GM23338 (cell line): Measurements from ENCODE around the gene BMPR1B.

Experiments
- CREB1 ChIP-seq: fragments of 250-450 bp; sonication (Bioruptor Pico); IDR thresholded peaks from 2 replicates; pipeline ENCODE4 v1.5.0; 2020; ENCODE audit warnings: low read depth, mild to moderate bottlenecking, moderate library complexity
- EZH2 ChIP-seq: fragments of 200-600 bp; sonication (generic); IDR thresholded peaks from one replicate; pipeline ENCODE4 v1.8.0; 2017; ENCODE audit warnings: antibody characterized with exemption, mild to moderate bottlenecking, low read depth; ENCODE audit not compliant: unreplicated experiment
- EZH2phosphoT487 ChIP-seq: fragments of 200-600 bp; sonication (generic); IDR thresholded peaks from one replicate; pipeline ENCODE4 v1.8.1; 2018; ENCODE audit warnings: antibody characterized with exemption; ENCODE audit not compliant: unreplicated experiment
- JUNB ChIP-seq: IDR thresholded peaks from one replicate; pipeline ENCODE4 v1.6.1; 2016; ENCODE audit warnings: antibody characterized with exemption; ENCODE audit not compliant: unreplicated experiment
- NANOG ChIP-seq: IDR thresholded peaks from 2 replicates; pipeline ENCODE4 v1.6.1; 2016; ENCODE audit warnings: antibody characterized with exemption, borderline replicate concordance
- POLR2AphosphoS5 ChIP-seq: IDR thresholded peaks from 2 replicates; pipeline ENCODE4 v1.6.1; 2016; ENCODE audit warnings: antibody characterized with exemption, low read depth
- REST ChIP-seq: IDR thresholded peaks from one replicate; pipeline ENCODE4 v1.6.1; 2018; ENCODE audit warnings: antibody characterized with exemption; ENCODE audit not compliant: unreplicated experiment
- STAT1 ChIP-seq: IDR thresholded peaks from one replicate; pipeline ENCODE4 v1.6.1; 2016; ENCODE audit warnings: antibody characterized with exemption; ENCODE audit not compliant: unreplicated experiment
- ZNF114 ChIP-seq: fragments of 250-450 bp; sonication (Bioruptor Pico); IDR thresholded peaks from 2 replicates; pipeline ENCODE4 v1.5.0; 2020; ENCODE audit warnings: mild to moderate bottlenecking, moderate library complexity
- ZNF331 ChIP-seq: fragments of 250-450 bp; sonication (Bioruptor Pico); IDR thresholded peaks from 2 replicates; pipeline ENCODE4 v1.5.0; 2020; ENCODE audit warnings: low read depth, mild to moderate bottlenecking, moderate library complexity
- TF ChIP-seq, protein P1 (sequence below), 2 experiments: fragments of 200-600 bp in 1 of 2; sonication (generic) in 1 of 2; conservative IDR thresholded peaks; 2 replicates each; pipeline versions ENCODE4 v1.5.1 to v1.6.1; 2016 to 2017; ENCODE audit warnings: antibody characterized with exemption in 2 of 2, low read depth in 2 of 2, mild to moderate bottlenecking in 2 of 2, moderate library complexity in 1 of 2
- TF ChIP-seq, protein P2 (sequence below): IDR thresholded peaks from 2 replicates; pipeline ENCODE4 v1.6.1; 2016; ENCODE audit warnings: antibody characterized with exemption

GRCh38 chr4:94974773-94975172 is 217.0 kb downstream of the BMPR1B start:
- TF ChIP-seq CREB1 (CRISPR knock-in tag): no peak
- TF ChIP-seq, protein P1, sequence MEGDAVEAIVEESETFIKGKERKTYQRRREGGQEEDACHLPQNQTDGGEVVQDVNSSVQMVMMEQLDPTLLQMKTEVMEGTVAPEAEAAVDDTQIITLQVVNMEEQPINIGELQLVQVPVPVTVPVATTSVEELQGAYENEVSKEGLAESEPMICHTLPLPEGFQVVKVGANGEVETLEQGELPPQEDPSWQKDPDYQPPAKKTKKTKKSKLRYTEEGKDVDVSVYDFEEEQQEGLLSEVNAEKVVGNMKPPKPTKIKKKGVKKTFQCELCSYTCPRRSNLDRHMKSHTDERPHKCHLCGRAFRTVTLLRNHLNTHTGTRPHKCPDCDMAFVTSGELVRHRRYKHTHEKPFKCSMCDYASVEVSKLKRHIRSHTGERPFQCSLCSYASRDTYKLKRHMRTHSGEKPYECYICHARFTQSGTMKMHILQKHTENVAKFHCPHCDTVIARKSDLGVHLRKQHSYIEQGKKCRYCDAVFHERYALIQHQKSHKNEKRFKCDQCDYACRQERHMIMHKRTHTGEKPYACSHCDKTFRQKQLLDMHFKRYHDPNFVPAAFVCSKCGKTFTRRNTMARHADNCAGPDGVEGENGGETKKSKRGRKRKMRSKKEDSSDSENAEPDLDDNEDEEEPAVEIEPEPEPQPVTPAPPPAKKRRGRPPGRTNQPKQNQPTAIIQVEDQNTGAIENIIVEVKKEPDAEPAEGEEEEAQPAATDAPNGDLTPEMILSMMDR (conservative IDR thresholded peaks at IDR 0.05; ENCODE audit: low read depth in 2 of 2): no peak
- TF ChIP-seq EZH2: no peak
- no peak for TF ChIP-seq EZH2phosphoT487
- no peak for TF ChIP-seq REST
- TF ChIP-seq, protein P2, sequence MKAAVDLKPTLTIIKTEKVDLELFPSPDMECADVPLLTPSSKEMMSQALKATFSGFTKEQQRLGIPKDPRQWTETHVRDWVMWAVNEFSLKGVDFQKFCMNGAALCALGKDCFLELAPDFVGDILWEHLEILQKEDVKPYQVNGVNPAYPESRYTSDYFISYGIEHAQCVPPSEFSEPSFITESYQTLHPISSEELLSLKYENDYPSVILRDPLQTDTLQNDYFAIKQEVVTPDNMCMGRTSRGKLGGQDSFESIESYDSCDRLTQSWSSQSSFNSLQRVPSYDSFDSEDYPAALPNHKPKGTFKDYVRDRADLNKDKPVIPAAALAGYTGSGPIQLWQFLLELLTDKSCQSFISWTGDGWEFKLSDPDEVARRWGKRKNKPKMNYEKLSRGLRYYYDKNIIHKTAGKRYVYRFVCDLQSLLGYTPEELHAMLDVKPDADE: no peak
- no peak for TF ChIP-seq JUNB
- TF ChIP-seq POLR2AphosphoS5: no peak
- TF ChIP-seq ZNF331 (CRISPR knock-in tag): no peak
- TF ChIP-seq STAT1: no peak
- TF ChIP-seq ZNF114: no peak
- TF ChIP-seq NANOG: no peak
